Mesenteric fat pad (tissue), 1 donor: ENCODE results near the gene USP24. TPM values are rescaled to one million over a fixed set of nuclear protein-coding genes. Genes with fewer than 3 reads are reported as not detected.

ENCODE experiments used
- DNase-seq: peaks from one replicate; pipeline ENCODE4 v3.0.0-alpha.2; 2020; ENCODE audit warnings: low spot score
- total RNA-seq: library from RNA; stranded (reverse); fragmentation: NEBNext Ultra II Directional; extraction: Animal tissue kit (Norgen Biotek cat#: 25700); gene quantifications from one replicate; pipeline ENCODE4 v1.2.1, GENCODE V29; 2021
- donor health status: DM: yes; HTN: yes; CAD: no.

The USP24 gene
- total RNA-seq, 1 donor from 2014 or later, result 59.8 TPM

DNA sequence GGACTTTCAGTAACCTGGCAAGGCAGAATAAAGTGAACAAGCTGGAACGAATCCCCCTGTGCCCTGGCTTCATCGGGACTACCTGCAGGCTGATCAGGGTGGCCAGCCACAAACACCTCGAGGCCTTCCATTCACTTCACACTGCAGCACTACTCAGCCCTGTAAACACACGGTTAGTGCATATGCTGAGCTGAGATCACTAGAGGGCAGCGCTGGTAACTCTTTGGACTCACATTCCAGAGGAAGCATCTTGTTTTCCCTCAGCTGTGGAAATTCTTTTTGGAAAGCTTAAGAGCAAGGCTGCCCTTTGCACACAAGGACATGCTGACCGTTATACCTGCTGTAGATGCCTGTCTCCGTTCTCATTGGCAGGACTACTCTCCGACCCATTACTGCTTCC, 143.7 kb downstream of the USP24 start:
- DNase-seq, result no peak

DNA sequence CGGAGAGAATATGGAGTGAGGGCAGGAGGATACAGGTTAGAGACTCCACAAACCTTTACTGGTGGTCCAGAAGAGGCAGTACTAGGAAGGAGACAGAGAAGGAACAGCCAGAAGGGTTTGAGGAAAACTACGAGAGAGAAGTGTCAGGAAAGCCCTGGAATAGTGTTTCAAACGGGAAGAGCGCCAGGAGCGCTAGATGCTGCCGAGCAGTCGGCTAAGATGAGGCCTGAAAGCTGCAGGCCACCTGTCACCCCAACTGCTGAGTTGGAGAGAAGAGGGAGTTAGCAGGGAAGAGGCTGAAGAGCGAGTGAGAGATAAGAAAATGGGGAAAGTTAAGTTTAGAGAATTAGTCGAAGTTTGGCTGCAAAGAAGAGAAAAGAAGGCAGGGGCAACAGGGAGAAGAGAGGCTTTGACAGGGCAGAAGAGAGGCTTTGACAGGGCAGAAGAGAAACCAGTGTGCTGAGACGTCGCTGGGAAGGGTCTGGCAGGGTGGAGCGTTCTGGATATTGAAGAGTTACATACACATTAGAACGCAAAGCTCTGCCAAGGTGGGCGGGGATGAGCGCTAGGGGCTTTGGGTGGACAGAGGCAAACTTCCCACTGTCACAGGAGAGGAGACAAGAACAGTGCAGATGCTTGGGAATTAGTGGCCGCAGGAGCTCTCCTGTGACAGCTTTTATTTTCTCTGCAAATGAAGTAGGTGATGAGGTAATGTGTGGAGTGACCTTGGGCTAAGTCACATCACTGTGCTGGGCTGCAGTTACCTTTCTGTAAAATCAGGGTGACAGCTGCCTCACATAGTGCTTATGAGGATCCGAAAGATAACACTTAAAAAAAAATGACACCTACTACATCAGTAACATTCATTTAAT, 144.6 kb downstream of the USP24 start:
- DNase-seq, result no peak

DNA sequence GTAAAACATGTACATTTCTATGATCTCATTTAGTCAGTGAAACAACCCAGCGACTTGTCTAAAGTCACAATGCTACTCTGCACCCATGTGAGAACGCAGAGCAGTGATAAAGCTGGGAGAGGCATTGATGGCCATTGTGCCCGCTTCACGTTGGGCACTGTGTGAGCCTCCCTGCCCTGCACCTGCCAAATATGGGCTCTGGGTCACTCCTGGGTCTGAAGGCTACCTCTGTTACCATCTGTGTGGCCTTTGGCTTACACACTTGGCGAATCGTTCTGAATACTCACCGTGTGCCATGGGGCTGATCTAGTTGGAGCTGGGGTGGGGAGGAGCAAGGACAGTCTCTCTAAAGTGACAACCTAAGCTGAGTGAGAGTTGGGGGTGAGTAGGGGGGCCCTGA, 145.9 kb downstream of the USP24 start:
- DNase-seq, result no peak

DNA sequence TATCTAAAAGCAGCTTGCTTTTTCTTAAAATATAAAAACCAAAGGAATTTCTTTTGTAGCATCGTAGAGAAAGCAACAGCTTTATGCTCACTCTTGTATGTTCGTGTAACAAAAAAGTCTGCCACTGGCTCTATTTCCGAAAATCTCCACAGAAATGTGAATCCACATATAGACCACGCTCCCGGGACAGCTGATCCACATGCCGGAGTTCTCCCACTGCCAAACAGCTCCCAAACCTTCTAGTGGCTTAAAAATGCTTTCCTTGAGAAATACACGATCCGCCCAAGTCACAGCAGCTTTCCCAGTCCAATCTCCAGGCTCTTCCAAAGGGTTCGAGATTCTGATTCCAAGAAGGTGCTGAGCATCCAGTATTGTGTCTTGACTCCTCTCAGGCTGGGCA, 146.5 kb downstream of the USP24 start:
- no peak for DNase-seq

- DNase-seq, result no peak
Observed at GRCh38 chr1:55067914-55068313, 147.2 kb downstream of the USP24 start.

DNA sequence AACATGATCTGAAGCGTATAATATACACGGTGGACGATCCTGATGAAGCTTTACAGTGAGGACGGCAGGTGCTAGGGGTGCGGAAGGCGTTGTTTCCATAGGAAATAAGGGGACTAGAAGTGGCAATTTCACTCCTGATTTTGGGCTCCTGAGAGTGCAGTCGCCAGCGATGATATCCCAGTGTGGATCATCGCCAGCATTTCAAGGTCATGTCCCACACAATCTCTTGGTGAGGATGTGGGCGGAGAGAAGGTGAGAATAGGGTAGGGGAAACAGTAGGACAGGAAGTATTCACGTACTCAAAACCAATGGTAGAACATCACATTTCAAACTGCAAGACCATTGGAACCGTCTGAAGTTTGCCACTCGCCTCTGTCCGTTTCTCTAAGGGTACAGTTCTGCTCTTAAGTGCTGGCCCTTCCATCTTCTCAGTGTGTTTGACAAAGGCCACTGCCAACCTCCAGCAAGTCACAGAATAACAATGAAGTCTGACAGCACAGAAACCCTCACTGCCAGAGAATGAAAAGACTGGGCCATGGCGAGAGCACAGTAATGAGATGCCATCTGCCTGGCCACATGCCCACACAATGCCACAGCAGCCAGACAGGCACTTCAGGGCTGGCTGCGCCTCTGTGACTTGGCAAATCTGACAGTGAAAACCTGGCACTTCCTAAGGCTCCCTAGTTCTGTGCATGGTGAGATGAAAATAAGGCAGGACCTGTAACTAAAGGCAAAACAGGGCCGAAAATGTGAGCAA, 148.0 kb downstream of the USP24 start:
- DNase-seq, result no peak

GRCh38 chr1:55065648-55066047, 149.5 kb downstream of the USP24 start:
- DNase-seq, result no peak

- DNase-seq, result no peak
Observed at GRCh38 chr1:55064861-55065263, 150.3 kb downstream of the USP24 start.

- DNase-seq, result no peak
Observed at GRCh38 chr1:55064071-55064581, 151.0 kb downstream of the USP24 start.

GRCh38 chr1:55063577-55063942, 151.6 kb downstream of the USP24 start:
- no peak for DNase-seq

DNA sequence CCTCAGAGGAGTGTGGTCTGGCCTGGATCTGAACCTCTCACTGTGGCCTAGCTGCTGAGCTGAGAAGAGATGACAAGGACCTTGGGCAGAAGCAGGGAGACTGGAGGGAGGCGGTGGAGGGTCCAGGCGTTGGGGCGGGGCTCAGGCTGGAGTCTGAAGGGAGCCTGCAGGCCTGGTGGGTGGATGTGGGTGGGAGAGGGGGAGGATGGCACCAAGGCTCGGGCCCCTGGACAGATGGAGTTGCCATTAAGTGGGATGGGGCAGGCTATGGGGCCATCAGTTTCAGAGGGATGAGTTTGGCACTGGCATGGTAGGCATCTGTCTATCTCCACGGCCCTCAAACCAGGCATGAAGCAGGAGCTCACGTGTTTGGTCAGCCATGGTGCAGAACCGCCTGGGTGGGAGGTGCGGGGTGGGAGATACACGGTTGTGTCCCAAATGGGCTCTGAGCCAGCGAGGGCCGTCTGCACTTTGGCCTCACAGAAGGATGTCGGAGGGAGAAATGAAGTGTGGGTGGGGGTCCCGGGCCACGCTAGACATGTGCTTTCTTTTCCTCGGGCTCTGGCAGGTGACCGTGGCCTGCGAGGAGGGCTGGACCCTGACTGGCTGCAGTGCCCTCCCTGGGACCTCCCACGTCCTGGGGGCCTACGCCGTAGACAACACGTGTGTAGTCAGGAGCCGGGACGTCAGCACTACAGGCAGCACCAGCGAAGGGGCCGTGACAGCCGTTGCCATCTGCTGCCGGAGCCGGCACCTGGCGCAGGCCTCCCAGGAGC, 152.2 kb downstream of the USP24 start:
- DNase-seq, result peak; percentile 86

DNA sequence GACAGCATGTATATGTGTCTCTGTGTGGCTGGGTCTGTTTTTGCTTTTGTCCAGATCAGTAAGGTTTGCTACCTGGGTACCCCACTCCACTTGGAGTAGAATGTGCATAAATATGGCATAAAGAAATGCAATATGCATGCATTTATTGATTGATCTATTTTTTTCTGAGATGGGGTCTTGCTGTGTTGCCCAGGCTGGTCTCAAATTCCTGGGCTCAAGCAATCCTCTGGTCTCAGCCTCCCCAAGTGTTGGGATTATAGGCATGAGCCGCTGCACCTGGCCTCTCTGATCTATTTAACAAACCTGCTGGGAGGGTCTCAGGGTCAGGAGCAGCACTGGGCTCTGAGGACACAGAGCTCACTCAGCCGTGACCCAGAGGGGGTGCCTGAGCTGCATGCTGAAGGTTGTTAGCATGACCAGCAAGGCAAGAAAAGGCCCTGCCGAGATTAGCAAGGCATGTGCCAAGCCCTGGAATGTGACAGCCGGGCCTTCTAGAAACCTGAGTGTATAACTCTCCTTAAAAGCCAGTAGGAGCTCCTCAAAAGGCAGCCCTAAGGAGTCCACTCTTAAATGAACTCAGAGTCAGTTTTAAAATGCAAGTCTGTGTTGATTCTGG, 153.3 kb downstream of the USP24 start:
- no peak for DNase-seq

- DNase-seq, result no peak
Observed at GRCh38 chr1:55061000-55061705, 154.0 kb downstream of the USP24 start.

DNA sequence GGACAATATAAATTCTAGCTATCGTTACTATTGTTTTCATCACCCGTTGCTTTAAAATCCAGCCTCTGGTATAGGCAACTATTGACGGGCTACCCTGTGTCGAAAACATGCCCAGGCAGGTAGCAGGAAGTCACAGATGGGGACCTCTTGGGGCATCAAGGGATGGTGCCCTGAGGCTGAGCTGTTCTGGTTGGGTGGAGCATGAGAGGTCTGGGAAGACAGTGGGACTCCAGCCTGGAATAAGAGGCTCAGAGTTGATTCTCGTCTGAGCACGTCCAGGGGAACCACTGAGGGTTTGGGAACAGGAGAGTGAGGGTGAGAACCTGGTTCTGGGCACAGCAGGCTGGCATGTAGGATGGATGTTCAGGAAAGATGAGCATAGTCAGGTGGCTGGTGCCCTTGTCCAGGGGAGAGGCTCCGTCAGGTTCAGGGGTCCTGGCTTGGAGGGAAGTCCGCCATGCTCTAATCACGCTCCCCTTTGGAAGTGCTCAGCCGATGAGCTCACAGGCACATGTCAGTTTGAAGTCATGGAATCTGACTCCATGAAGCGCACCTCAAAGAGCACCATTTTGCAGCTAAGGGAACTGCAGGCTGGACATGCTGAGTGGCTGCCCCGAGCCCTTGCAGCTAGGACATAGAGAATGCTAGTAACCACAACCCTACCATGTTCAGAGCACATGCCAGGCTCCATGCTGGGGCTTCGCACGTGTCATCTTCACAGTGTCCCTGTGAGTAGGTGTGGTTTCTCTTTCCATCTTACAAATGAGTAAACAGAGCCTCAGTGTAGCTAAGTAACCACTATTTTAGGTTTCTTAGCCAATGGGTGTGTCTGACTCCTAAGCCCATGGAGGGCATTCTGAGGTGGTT, 154.8 kb downstream of the USP24 start:
- no peak for DNase-seq

DNA sequence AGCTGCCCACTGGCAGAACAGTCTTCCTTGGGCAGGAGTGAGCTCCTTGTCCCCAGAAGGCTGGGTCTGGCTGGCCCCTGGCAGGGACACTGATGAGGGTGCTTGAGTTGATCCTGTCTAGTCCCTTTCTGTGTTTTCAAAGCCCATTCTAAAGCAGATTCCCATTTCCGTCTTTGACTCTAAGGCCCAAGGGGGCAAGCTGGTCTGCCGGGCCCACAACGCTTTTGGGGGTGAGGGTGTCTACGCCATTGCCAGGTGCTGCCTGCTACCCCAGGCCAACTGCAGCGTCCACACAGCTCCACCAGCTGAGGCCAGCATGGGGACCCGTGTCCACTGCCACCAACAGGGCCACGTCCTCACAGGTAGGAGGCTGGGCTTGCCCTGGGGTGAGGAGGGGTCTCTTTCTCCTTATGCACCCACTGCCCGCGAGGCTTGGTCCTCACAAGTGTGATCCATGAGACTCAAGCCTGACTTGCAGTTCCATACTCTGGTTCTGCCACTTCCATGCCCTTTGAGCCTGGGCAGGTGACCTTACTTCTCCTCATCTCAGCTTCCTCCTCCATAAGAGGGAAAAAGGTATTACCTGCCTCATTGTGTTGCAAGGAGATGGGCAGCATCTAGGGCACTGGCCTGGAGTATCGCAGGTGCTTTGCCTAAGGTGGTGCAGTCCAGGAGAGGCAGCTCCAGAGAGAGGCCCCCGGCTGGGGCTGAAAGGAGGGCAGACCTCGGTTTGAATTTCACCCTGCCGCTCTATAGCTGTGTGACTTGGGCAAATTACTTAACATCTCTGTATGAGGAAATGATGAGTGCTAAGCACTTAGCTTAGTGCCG, 155.6 kb downstream of the USP24 start:
- peak; percentile 43 for DNase-seq

GRCh38 chr1:55057956-55058298, 157.2 kb downstream of the USP24 start:
- DNase-seq, result peak; percentile 60

DNA sequence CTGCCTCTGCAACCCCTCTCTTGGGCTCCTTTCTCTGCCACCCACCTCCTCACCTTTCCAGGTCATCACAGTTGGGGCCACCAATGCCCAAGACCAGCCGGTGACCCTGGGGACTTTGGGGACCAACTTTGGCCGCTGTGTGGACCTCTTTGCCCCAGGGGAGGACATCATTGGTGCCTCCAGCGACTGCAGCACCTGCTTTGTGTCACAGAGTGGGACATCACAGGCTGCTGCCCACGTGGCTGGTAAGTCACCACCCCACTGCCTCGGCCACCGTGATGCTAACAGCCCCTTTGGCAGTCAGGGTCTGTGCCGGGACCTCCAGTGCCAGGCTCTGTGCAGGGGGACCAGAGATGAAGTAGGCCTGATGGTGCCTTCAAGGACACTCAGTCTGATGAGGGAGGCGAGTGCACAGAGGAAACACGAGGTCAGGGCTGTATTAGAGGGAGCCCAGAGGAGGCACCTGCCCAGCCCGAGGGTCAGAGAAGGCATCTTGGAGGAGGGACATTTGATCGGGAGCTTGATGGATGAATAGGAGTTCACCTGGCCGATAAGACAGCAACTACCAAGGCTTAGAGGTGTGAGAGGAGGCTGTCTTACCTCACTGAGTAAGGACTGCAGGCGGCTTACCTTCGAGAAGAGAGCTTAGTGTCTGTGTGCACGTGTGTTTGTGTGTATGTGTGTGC, 157.8 kb downstream of the USP24 start:
- DNase-seq, result peak; percentile 88

GRCh38 chr1:55056632-55056992, 158.6 kb downstream of the USP24 start:
- peak; percentile 74 for DNase-seq
